Body of pancreas (tissue), 4 donors: ENCODE measurements around the gene RGMA.

ENCODE experiments used
- CTCF ChIP-seq, 7 experiments: fragments of 450-650 bp in 4 of 7; fragments of 200-600 bp in 3 of 7; sonication (generic) in 3 of 7; IDR thresholded peaks; one replicate each; pipeline ENCODE4 v1.5.1; 2016 to 2019; ENCODE audit warnings: antibody characterized with exemption in 7 of 7
- POLR2A ChIP-seq, 3 donors: fragments of 450-650 bp; IDR thresholded peaks; one replicate each; pipeline ENCODE4 v1.6.1; 2016; ENCODE audit warnings: antibody characterized with exemption in 3 of 3, mild to moderate bottlenecking in 2 of 3

DNA sequence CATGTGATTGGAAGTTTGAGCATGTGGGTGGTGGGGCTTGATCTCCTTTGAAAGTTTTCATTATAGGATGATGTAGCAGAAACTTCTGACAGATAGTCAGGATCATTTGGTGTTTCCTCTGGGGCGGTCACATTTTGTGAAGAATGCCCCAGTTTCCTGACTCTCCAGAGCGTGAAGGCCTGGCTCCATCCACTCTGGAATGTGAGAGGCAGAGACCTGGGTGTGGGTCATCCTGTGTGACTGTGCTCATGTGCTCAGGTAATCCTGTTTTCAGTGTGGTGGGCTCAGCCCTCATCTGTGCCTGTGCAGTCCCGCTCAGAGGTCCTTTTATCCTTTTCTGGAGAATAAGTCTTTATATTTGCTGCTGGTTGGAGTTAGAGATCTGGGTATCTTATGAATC, 81.0 kb downstream of the RGMA start:
- TF ChIP-seq POLR2A (IDR thresholded peaks at IDR 0.05) = no peak
- no peak for TF ChIP-seq CTCF (IDR thresholded peaks at IDR 0.05)
